ENCODE results near the gene CCDC7.
A peak's percentile ranks its signal among the peaks of the same experiment; 100 is the strongest.

CCDC7 gene

DNA sequence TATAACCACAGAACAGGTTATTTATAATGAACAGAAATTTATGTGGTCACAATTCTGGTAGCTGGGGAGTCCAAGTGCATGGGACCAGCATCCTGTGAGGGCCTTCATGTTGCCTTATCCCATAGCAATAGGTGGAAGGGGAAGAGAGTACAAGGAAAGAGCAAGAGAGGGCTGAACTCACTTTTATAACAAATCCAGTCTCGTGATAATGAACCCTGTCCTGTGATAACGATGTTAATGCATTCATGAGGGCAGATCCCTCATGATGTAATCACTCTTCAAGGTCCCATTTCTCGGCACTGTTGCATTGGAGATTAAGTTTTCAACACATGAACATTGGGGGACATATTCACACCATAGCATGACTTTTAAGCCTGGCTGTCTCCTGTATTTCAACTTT lies 27.4 kb upstream of the CCDC7 start:
- no peak for DNase-seq
- no peak overlapping the region for H3K27ac Mint-ChIP-seq
- H3K4me1 Mint-ChIP-seq = no peaks in the 10 kb centered on the region
- no peak overlapping the region for H3K4me3 Mint-ChIP-seq
- H3K36me3 Mint-ChIP-seq = no peaks in the 10 kb centered on the region
- H3K27me3 Mint-ChIP-seq = peaks cover 5% of the 10 kb centered on the region
- CTCF ChIA-PET = no interaction called here
- peaks cover 5% of the 10 kb centered on the region for H3K9me3 Mint-ChIP-seq

DNA sequence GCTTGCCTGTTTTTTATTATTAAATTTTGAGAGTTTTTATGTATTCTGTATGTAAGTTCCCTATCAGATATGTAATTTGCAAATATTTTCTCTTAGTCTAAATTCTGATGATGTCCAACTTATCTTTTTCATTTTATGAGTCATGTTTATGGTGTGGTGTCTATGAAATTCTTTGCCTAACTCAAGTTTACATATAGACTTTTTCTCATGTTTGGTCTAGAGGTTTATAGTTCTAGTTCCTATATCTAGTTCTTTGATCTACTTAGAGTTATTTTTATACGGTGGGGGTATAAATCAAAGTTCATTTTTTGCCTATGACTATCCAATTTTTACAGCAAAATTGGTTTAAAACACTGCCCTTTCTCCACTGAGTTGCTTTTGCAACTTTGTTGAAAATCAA lies 26.3 kb upstream of the CCDC7 start:
- H3K27me3 Mint-ChIP-seq = peaks cover 5% of the 10 kb centered on the region
- CTCF ChIA-PET = no interaction called here
- H3K27ac Mint-ChIP-seq = no peak overlapping the region
- no peaks in the 10 kb centered on the region for H3K4me1 Mint-ChIP-seq
- no peak for DNase-seq
- peaks cover 5% of the 10 kb centered on the region for H3K9me3 Mint-ChIP-seq
- H3K4me3 Mint-ChIP-seq = no peak overlapping the region
- no peaks in the 10 kb centered on the region for H3K36me3 Mint-ChIP-seq

DNA sequence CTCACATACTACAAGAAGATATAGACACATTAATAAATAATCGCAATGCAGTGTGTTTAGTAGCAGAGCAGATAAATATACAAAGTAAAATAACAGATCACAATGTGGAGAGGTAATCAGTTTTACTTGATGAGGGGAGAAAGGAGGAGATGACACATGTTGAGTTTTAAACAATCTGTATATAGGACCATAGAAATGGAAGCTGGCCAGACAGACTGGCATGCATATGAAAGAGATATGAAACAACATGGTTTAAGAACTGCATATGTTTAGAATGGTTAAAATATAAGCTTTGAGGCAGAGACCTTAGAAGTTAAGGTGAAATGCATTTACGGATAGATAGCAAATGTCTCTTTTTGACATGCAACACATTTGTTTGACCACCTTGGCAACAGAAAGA lies 19.8 kb upstream of the CCDC7 start:
- Mint-ChIP-seq H3K27ac (no peak overlapping the region), H3K4me3 (no peak overlapping the region), H3K9me3 (peaks cover 5% of the 10 kb centered on the region), H3K36me3 (no peaks in the 10 kb centered on the region), H3K27me3 (no peaks in the 10 kb centered on the region), H3K4me1 (no peaks in the 10 kb centered on the region)
- DNase-seq = no peak
- CTCF ChIA-PET = no interaction called here

DNA sequence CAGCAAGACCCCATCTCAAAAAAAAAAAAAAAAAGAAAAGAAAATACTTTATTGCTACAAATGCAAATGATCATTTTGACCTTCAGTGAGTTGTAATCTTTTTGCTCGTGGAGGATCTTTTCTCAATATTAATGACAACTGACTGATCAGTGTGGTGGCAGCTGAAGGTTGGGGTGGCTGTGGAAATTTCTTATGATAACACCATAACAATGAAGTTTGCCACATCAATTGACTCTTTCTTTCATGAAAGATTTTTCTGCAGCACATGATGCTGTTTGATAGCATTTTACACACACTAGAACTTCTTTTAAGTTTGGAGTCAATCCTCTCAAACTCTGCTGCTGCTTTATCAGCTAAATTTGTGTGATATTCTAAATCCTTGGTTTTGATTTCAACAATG lies 12.4 kb upstream of the CCDC7 start:
- H3K4me3 Mint-ChIP-seq = no peak overlapping the region
- peaks cover 4% of the 10 kb centered on the region for H3K4me1 Mint-ChIP-seq
- no peaks in the 10 kb centered on the region for H3K9me3 Mint-ChIP-seq
- no peak overlapping the region for H3K27ac Mint-ChIP-seq
- no peak for DNase-seq
- CTCF ChIA-PET = no interaction called here
- no peaks in the 10 kb centered on the region for H3K27me3 Mint-ChIP-seq
- no peaks in the 10 kb centered on the region for H3K36me3 Mint-ChIP-seq

DNA sequence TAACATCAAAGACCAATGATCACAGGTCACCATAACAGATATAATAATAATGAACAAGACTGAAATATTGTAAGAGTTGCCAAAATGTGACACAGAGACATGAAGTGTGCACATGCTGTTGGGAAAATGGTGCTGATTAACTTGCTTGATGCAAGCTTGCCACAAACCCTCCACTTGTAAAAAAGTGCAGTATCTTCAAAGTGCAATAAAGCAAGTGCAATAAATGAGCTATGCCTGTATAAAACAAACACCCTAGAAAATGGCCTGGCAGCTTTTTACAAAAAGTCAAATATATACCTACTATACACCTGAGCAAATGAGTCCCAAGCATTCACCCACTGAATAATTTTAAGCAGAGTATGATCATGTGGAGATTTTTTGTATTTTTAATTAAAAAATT lies 9.7 kb upstream of the CCDC7 start:
- Mint-ChIP-seq H3K4me3 (no peak overlapping the region), H3K4me1 (peaks cover 4% of the 10 kb centered on the region), H3K36me3 (no peaks in the 10 kb centered on the region), H3K27me3 (no peaks in the 10 kb centered on the region), H3K27ac (no peak overlapping the region), H3K9me3 (no peaks in the 10 kb centered on the region)
- no peak for DNase-seq
- CTCF ChIA-PET = no interaction called here

DNA sequence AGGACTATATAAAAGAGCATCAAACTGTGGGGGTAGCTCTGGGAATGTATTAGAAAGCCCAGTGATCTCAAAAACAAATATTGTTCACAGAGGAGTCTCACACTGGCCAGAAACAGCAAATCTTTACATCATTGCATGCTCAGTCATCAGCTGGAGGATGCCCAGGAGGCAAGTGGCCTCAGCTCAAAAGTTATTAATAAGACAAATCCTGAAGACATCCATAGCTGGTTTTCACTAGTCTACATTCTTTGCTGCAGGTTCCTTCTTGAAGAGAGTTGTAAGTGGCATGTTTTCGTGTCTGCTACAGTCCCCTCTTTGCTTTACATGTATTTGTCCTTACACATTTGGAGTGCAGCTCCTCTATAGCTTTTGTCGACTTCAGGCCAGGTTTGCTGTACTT lies 8.6 kb upstream of the CCDC7 start:
- no peaks in the 10 kb centered on the region for H3K36me3 Mint-ChIP-seq
- no peak overlapping the region for H3K27ac Mint-ChIP-seq
- H3K9me3 Mint-ChIP-seq = no peaks in the 10 kb centered on the region
- H3K4me3 Mint-ChIP-seq = no peak overlapping the region
- no peak for DNase-seq
- H3K27me3 Mint-ChIP-seq = no peaks in the 10 kb centered on the region
- CTCF ChIA-PET = no interaction called here
- H3K4me1 Mint-ChIP-seq = peaks cover 4% of the 10 kb centered on the region

DNA sequence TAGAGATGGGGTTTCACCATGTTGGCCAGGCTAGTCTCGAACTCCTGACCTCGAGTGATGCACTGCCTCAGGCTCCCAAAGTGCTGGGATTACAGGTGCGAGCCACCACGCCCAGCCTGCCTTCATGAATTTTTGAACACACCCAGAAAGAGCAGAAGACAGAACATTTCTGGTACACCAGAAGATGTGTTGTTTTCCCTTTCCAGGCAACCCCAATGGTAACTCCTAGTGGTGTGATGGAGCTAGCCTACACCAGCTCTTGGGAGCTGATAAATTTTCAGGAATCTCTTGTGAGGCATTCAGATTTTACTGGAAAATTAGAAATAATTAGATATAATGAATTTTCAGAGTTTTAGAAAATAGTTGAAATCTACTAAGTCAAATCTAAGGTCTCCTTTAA lies 904 bp upstream of the CCDC7 start:
- Mint-ChIP-seq H3K27ac (peak overlapping the region; percentile 96), H3K9me3 (no peaks in the 10 kb centered on the region), H3K4me1 (peaks cover 18% of the 10 kb centered on the region), H3K27me3 (peaks cover 4% of the 10 kb centered on the region), H3K4me3 (peak overlapping the region; percentile 86), H3K36me3 (peaks cover 5% of the 10 kb centered on the region)
- CTCF ChIA-PET = interaction anchor here (0.7 to 1.4 kb wide), 3 partner anchors 72 to 190 kb away, joined by 3 to 4 read pairs (median 3); no protein-coding TSS in a partner anchor
- no peak for DNase-seq

DNA sequence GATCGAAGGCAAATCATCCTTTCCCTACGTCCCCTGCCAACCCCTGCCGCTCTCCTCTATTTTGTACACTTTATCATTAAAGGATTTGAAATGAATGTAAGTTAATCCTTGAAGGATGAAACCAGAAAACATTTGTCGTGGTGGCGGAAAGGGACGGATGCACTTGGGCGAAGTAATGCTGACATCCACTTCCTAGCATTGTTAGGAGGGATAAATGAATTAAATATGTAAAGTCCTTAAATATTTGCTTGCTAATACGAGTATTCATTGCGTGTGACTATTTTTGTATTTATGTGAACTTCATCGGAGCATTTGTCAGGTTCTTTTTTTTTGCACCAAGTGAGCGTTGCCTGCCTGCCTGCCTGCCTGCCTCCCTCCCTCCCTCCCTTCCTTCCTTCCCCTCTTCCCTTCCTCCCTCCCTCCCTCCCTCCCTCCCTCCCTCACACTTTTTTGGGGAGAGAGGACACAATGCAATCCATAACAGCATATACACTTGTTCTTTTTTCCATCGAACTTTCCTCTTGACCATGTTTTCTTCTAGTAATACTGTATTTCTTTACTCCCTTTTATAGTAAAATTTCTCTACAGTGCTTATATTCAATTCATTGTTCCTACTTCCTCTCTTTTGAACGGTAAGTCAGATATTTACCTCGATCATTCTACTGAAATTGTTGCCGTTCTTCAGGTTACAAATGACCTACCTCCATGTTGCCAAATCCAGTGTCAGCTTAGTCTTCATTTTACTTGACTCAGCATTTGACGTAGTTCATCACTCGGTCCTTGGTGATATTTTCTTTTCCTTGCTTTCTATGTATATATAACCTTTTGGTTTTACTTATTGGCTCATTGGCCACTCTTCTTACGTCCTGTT lies 831 bp downstream of the CCDC7 start:
- CTCF ChIA-PET = interaction anchor here (0.9 kb wide), 1 partner anchor 12 kb away, joined by 3 read pairs; no protein-coding TSS in a partner anchor

DNA sequence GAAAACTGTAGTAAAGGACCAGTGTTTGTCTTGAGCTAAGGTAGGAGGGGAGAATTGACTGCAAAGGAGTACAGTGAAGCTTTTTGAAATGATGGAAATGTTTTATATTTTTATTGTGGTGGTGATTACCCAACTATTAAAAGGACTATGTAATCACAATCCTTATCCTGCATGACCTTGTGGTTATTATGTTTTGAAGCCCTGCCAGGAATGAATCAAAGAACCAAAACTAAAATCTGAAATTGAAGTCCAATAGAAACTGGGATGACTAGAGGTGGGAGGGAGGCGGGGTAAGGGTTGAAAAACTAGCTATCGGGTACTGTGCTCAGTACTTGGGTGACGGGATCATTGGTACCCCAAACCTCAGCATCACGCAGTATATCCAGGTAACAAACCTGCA lies 8.2 kb downstream of the CCDC7 start:
- Mint-ChIP-seq H3K9me3 (no peaks in the 10 kb centered on the region), H3K36me3 (peaks cover 48% of the 10 kb centered on the region), H3K4me3 (no peak overlapping the region), H3K27me3 (no peaks in the 10 kb centered on the region), H3K27ac (no peak overlapping the region), H3K4me1 (peaks cover 21% of the 10 kb centered on the region)
- CTCF ChIA-PET = no interaction called here
- DNase-seq = no peak

More for the DNA sequence above, 831 bp downstream of the CCDC7 start:
- Mint-ChIP-seq H3K27ac (peak overlapping the region; percentile 96), H3K27me3 (peaks cover 4% of the 10 kb centered on the region), H3K9me3 (no peaks in the 10 kb centered on the region), H3K36me3 (peaks cover 9% of the 10 kb centered on the region), H3K4me1 (peaks cover 18% of the 10 kb centered on the region), H3K4me3 (peak overlapping the region; percentile 86)
- no peak for DNase-seq

DNA sequence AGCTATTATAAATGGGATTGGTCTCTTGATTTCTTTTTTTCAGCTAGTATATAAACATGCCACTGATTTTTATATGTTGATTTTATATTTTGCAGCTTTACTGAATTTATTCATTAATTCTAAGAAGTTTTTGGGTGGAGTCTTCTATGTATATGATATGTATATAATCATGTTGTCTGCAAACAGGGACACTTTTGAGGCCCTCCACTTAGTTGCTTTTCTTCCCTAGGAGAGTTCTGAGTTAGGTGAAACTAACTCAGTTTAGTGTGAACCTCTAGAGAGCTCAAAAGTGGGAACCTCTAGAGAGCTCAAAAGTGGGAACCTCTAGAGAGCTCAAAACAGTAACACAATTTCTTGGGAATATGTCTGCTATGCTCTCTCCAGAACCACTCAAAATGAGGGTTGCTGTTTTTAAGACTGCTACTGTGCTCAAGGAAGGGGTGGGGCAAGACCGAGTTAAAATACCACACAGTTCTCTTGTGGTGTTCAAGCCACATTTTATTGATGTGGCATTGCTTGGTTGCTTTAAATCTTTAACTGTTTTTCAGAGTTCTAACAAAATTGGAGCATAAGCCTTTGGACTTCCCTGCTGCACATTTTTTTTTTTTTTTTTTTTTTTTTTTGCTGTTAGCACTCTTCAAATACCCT lies 13.2 kb downstream of the CCDC7 start:
- Mint-ChIP-seq H3K9me3 (no peaks in the 10 kb centered on the region), H3K4me3 (peak overlapping the region; percentile 13), H3K27me3 (no peaks in the 10 kb centered on the region), H3K27ac (peak overlapping the region; percentile 89), H3K36me3 (peaks cover 35% of the 10 kb centered on the region), H3K4me1 (peaks cover 41% of the 10 kb centered on the region)
- CTCF ChIA-PET = interaction anchor here (1.1 to 1.2 kb wide), 2 partner anchors 9 to 13 kb away, joined by 3 read pairs; partner anchors contain the start of gene CCDC7
- DNase-seq = peak; percentile 74

DNA sequence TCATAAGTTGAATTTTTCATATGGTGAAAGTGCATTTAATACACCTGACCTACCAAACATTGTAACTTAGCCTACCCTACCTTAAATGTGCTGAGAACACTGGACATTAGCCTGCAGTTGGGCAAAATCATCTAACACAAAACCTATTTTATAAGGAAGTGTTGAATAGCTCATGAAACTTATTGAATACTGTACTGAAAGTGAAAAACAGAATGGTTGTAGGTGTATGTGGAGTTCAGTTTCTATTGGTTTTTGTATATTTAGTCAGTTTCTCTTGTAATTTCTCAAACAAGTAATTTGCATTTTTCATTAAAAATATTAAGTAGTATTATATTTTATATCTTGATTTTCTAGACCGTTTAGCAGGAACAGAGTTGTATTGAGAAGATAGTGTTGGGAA lies 15.3 kb downstream of the CCDC7 start:
- H3K27ac Mint-ChIP-seq = no peak overlapping the region
- no peak overlapping the region for H3K4me3 Mint-ChIP-seq
- CTCF ChIA-PET = interaction anchor here (1.0 kb wide), 1 partner anchor 15 kb away, joined by 3 read pairs; the partner anchor contains the start of gene CCDC7
- peaks cover 41% of the 10 kb centered on the region for H3K4me1 Mint-ChIP-seq
- no peak for DNase-seq
- no peaks in the 10 kb centered on the region for H3K27me3 Mint-ChIP-seq
- no peaks in the 10 kb centered on the region for H3K9me3 Mint-ChIP-seq
- peaks cover 35% of the 10 kb centered on the region for H3K36me3 Mint-ChIP-seq

DNA sequence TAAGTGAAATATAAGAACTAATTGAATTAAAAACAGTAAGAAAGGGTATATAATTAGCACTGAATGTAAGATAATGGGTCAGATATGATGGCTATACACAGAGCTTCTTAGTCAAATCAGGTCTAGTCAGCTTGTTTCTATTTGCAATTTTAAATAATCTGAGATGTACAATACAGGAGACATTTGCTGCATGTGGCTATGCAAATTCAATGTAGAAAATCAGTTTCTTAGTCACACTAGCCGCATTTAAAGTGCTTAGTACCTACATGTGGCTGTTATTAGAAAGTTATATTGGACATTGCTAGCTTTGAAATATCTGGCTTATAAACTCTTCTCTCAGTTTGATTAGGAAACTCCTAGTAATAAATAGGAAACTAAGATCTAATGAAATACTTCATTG lies 25.3 kb downstream of the CCDC7 start:
- H3K4me1 Mint-ChIP-seq = no peaks in the 10 kb centered on the region
- peaks cover 31% of the 10 kb centered on the region for H3K36me3 Mint-ChIP-seq
- no peaks in the 10 kb centered on the region for H3K27me3 Mint-ChIP-seq
- no peaks in the 10 kb centered on the region for H3K9me3 Mint-ChIP-seq
- no peak for DNase-seq
- no peak overlapping the region for H3K4me3 Mint-ChIP-seq
- H3K27ac Mint-ChIP-seq = no peak overlapping the region
- CTCF ChIA-PET = interaction anchor here (1.3 kb wide), 1 partner anchor 11 kb away, joined by 3 read pairs; no protein-coding TSS in a partner anchor

DNA sequence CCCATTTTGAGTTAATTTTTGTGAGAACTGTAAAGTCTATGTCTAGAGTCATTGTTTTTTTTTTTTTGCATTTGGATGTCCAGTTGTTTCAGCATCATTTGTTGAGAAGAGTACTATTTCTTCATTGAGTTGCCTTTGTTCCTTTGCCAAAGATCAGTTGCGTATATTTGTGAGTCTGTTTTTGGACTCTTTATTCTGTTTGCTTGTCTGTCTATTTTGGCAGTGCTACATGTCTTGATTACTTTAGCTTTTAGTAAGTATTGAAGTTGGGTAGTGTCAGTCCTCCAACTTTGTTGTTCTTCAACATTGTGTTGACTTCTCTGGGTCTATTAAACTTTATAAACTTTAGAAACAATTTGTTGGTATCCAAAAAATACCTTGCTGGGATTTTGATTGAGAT lies 31.6 kb downstream of the CCDC7 start:
- no peak for DNase-seq
- no peak overlapping the region for H3K4me3 Mint-ChIP-seq
- no peaks in the 10 kb centered on the region for H3K4me1 Mint-ChIP-seq
- no peak overlapping the region for H3K27ac Mint-ChIP-seq
- CTCF ChIA-PET = no interaction called here
- peaks cover 12% of the 10 kb centered on the region for H3K9me3 Mint-ChIP-seq
- H3K27me3 Mint-ChIP-seq = no peaks in the 10 kb centered on the region
- peaks cover 54% of the 10 kb centered on the region for H3K36me3 Mint-ChIP-seq

DNA sequence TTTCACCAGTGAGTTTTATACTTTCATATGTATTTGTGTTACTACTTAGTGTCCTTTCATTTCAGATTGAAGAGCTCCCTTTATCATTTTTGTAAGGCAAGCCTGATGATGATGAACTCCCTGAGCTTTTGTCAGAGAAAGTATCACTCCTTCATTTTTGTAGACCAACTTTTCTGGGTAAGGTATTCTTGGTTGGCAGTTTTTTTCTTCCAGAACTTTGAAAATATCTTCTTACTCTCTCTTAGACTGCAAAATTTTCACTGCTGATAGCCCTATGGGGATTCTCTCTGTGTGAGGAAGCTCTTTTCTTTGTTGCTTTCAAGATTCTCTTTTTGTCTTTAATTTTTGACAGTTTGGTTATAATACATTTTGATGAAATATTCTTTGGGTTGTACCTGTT lies 35.7 kb downstream of the CCDC7 start:
- H3K4me1 Mint-ChIP-seq = no peaks in the 10 kb centered on the region
- CTCF ChIA-PET = interaction anchor here (1.2 kb wide), 1 partner anchor 10 kb away, joined by 3 read pairs; no protein-coding TSS in a partner anchor
- H3K27ac Mint-ChIP-seq = no peak overlapping the region
- peaks cover 64% of the 10 kb centered on the region for H3K36me3 Mint-ChIP-seq
- no peak overlapping the region for H3K4me3 Mint-ChIP-seq
- no peak for DNase-seq
- H3K27me3 Mint-ChIP-seq = no peaks in the 10 kb centered on the region
- H3K9me3 Mint-ChIP-seq = peaks cover 24% of the 10 kb centered on the region
